Pancreas (tissue), 10 donors: ENCODE measurements around the gene NT5C3B. TPM values are rescaled to one million over a fixed set of nuclear protein-coding genes. Genes with fewer than 3 reads are reported as not detected.
A peak's percentile ranks its signal among the peaks of the same experiment; 100 is the strongest.

Source experiments
- ATAC-seq, 4 donors: fragments of 200-7000 bp; cut with Tn5 transposase; one replicate each; pipeline versions ENCODE4 v1.8.0 to v1.9.1; 2020; ENCODE audit warnings: mild to moderate bottlenecking in 4 of 4, moderate library complexity in 4 of 4
- DNase-seq, 6 donors: peaks; one replicate each; pipeline ENCODE4 v3.0.0-alpha.2; 2020
- FAIRE-seq: peaks from 2 replicates; lab custom pipeline; 2012; peaks lifted over from hg19 to GRCh38; lab: Jason Lieb, UNC
- H3K27ac ChIP-seq, 4 donors: fragments of 200-600 bp; sonication (generic); 1 replicate in 3 of 4; 2 replicates in 1 of 4; pipeline versions ENCODE4 v1.5.0 to v1.8.0; 2020
- H3K27me3 ChIP-seq, 4 donors: fragments of 200-600 bp; one replicate each; pipeline ENCODE4 v1.8.0; 2021
- H3K36me3 ChIP-seq, 3 donors: fragments of 200-600 bp; sonication (generic) in 1 of 3; one replicate each; pipeline versions ENCODE4 v1.5.0 to v1.8.0; 2020 to 2021
- H3K4me1 ChIP-seq, 3 donors: fragments of 200-600 bp; one replicate each; pipeline ENCODE4 v1.8.0; 2021
- H3K4me3 ChIP-seq, 4 donors: fragments of 200-600 bp; sonication (generic) in 2 of 4; one replicate each; pipeline versions ENCODE4 v1.5.0 to v1.8.0; 2020 to 2021
- H3K9me3 ChIP-seq, 4 donors: fragments of 200-600 bp; one replicate each; pipeline ENCODE4 v1.8.0; 2021
- CTCF ChIP-seq, 4 donors: fragments of 200-600 bp; sonication (generic) in 3 of 4; IDR thresholded peaks; one replicate each; pipeline versions ENCODE4 v1.5.0 to v1.8.0; 2021; ENCODE audit warnings: antibody characterized with exemption in 4 of 4
- WGBS, 2 donors: extraction: QIAGEN DNeasy Blood & Tissue Kit; methylation state at CpG; one replicate each; pipeline ENCODE4 v1.1.7; 2013; 5-methylcytosine and 5-hydroxymethylcytosine counted together
- intact Hi-C, 3 donors: fragments of 100-400 bp; cut with DNase I; formaldehyde crosslinking; loops; one replicate each; pipeline versions ENCODE4 v1.11.1 to v1.14.2; 2022
- polyA plus RNA-seq, 2 donors: library from polyadenylated mRNA; stranded (reverse); fragments of 200-250 nt; gene quantifications; one replicate each; pipeline ENCODE4 v1.2.3, GENCODE V29; 2013
- total RNA-seq, 6 donors: library from RNA; stranded (reverse); fragmentation: NEBNext Ultra II Directional in 4 of 6; extraction: Animal tissue kit (Norgen Biotek cat#: 25700) in 4 of 6; gene quantifications; one replicate each; pipeline versions ENCODE4 v1.2.1 to v1.2.4, GENCODE V29; 2021 to 2023
- donor health status: healthy with polysubstance abuse.
- donor health status: DM: no; HTN: no; CAD: no; lungs with moderate emphysema.
- donor health status: DM: no; HTN: no; CAD: no.
- donor health status: control.
- donor health status: control.
- donor health status: Bipolar disorder and iron deficiency.
- donor health status: DM: yes; HTN: yes; CAD: no.
- donor health status: DM: no; HTN: no; CAD: no.
- donor health status: DM: no; HTN: no; CAD: no.
- donor health status: DM: yes; HTN: yes; CAD: no.

NT5C3B gene
- total and polyA plus RNA-seq, 8 donors: 24.2 to 102 (median 28.5) TPM

- H3K36me3 ChIP-seq: no peaks in the 10 kb centered on the region
- peaks cover 5 to 14% (median 7%) of the 10 kb centered on the region in 3 donors for H3K4me1 ChIP-seq
- FAIRE-seq: no peak
- 1 to 7% methylated on average over 23 to 35 of the region's 35 CpGs for WGBS, 2 donors
- intact Hi-C loops: loop anchor here in 1 of 3 donors (10.0 kb wide), 1 partner anchor 52 kb away; the partner anchor contains the start of gene KLHL11
- H3K9me3 ChIP-seq: no peaks in the 10 kb centered on the region
- no peaks in the 10 kb centered on the region for H3K27me3 ChIP-seq
- H3K27ac ChIP-seq: peak within 1 kb of the TSS in 3 of 4 donors; percentile 65 to 70 (median 68)
- peak in 4 of 6 donors; percentile 38 to 65 (median 58) for DNase-seq
- peak; percentile 48 to 61 (median 54) for ATAC-seq
- H3K4me3 ChIP-seq: peak within 1 kb of the TSS; percentile 67 to 79 (median 74)
- TF ChIP-seq CTCF (IDR thresholded peaks at IDR 0.05): no peak
Measured at GRCh38 chr17:41812381-41813151, 23.5 kb downstream of the NT5C3B start, which contains the start of gene FKBP10. Gene FKBP10 (plus strand): TSS chr17:41813004. CDS start chr17:41813035, 31 bp downstream.

GRCh38 chr17:41811549-41812380 is 24.3 kb downstream of the NT5C3B start, which contains the start of gene P3H4:
Gene P3H4 (minus strand): TSS chr17:41811949. CDS start chr17:41811915, 34 bp downstream.
- 0% methylated on average over 77 to 96 of the region's 96 CpGs for WGBS, 2 donors
- peaks cover 5 to 14% (median 7%) of the 10 kb centered on the region in 3 donors for H3K4me1 ChIP-seq
- no peaks in the 10 kb centered on the region for H3K36me3 ChIP-seq
- H3K27me3 ChIP-seq: no peaks in the 10 kb centered on the region
- no peak for FAIRE-seq
- intact Hi-C loops: loop anchor here in 1 of 3 donors (10.0 kb wide), 1 partner anchor 53 kb away; the partner anchor contains the start of gene KLHL11
- peak within 1 kb of the TSS; percentile 67 to 79 (median 74) for H3K4me3 ChIP-seq
- DNase-seq: peak; percentile 79 to 94 (median 84)
- peak; percentile 56 to 69 (median 61) for TF ChIP-seq CTCF (IDR thresholded peaks at IDR 0.05)
- H3K9me3 ChIP-seq: no peaks in the 10 kb centered on the region
- ATAC-seq: peak; percentile 87 to 92 (median 90)
- H3K27ac ChIP-seq: peak within 1 kb of the TSS; percentile 26 to 70 (median 66)

- Histone ChIP-seq H3K4me1 (peaks cover 5 to 14% (median 7%) of the 10 kb centered on the region in 3 donors), H3K27me3 (no peaks in the 10 kb centered on the region), H3K4me3 (peak overlapping the region; percentile 67 to 79 (median 74)), H3K9me3 (no peaks in the 10 kb centered on the region), H3K27ac (peak overlapping the region; percentile 26 to 70 (median 66)), H3K36me3 (no peaks in the 10 kb centered on the region)
- DNase-seq: peak in 4 of 6 donors; percentile 31 to 68 (median 52)
- ATAC-seq: peak; percentile 11 to 54 (median 16)
- intact Hi-C loops: loop anchor here in 1 of 3 donors (10.0 kb wide), 1 partner anchor 54 kb away; the partner anchor contains the start of gene KLHL11
- no peak for TF ChIP-seq CTCF (IDR thresholded peaks at IDR 0.05)
- FAIRE-seq: no peak
- WGBS, 2 donors: 16% methylated on average over 56 to 58 of the region's 58 CpGs
Measured at GRCh38 chr17:41810659-41811548, 25.1 kb downstream of the NT5C3B start.
